GM04504 (cell line): ENCODE data around the gene LLCFC1.

Experiments used
- DNase-seq: peaks from one replicate; pipeline ENCODE4 v3.0.0-alpha.2; 2012; ENCODE audit warnings: low read depth

The LLCFC1 gene

DNA sequence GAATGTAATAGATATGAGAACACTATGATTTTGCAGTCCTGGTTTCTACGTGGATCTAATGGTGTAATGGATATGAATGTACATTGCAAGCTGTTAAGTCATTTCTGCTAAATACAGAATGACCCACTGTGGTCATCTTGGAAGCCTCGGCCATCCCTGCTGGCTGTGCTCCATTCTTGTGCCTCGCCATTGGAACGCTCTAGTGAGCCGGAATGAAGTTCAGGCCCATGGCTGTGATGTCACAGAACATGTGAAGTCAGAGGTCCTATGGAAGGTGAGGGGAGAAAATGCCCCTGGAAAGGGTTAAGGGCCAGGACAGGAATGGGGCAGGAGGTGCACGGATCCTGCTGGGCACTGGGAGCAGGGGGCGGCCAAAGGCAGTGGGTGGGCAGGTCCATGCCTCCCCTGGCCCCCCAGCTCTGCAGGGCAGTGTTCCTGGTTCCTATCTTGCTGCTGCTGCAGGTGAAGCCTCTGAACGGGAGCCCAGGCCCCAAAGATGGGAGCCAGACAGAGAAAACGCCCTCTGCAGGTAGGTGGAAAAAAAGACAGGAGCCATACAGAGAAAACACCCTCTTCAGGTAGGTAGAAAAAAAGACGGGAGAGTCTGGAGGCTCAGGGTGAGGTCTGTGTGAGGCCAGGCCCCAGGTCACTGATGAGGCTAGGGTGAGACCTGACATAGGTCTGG lies at the start of gene LLCFC1:
Gene LLCFC1, plus strand, starts transcription at position 259 of the 685 bp plus-strand sequence. Its CDS starts 138 bp downstream, at position 397.
- no peak for DNase-seq

DNA sequence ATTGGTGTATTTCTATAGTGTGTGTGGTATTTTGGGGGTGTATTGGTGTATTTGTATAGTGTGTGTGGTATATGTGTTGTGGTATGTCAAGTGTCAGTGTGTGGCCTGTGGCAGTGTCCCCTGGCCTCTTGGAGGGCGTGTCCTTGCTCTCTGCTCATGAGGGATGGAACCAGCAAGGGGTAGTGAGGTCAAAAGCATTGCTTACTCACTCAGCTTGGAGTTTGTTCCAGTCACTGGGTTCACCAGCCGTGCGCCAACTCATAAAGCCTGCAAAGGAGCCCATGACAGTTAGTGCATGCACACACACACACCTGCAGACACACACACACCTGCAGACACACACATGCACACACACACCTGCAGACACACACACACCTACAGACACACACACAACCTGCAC lies 49.5 kb upstream of the LLCFC1 start:
- DNase-seq = no peak

DNA sequence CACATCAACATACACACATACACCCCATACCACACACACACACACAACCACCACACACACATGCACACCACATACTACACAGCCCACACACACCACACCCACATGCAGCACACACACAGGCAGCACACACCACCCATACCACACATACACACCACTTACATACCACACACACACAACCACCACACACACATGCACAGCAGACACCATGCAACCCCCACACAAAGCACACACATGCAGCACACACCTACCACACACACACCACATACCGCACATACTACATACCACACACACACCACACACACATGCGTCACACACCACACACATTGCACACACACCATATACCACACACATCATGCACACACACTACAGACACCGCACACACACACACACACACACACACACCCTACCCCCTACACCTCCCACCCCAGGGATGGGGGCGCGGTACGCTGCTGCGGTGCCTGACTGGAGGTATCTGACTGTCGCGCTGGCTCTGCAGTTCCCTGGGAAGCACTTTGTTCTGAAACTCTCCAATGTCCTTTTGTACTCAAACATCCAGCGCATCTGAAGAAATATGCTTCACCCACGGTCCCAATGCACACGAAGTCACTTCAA lies 48.3 kb upstream of the LLCFC1 start:
- DNase-seq = no peak

DNA sequence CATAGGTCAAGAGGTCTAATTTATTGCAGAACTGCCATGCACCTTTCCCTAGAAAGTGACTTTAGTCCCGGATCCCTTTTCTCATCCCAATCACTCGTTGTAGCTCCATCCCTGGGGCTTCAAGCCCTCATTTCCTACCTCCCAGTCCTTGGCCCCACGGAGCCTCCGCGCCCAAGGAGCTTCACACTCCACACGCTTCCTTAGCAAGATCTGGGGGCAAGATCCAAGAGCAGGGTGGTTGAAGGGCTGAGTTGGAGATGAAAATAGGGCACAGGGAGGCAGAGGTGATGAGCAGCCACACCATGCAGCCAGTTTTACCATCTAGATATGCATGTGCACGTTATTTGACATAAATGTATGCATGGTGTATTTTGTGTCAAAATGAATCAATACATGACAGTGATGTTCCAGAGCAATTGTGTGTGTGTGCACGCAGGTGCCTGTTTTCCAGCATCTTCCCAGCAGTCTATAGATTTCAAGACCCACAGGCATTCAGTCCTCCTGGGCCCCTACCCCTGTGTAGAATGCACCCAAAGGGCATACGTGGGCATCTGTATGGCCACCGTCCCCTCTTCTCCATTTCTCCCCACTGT lies 47.7 kb upstream of the LLCFC1 start:
- no peak for DNase-seq

DNA sequence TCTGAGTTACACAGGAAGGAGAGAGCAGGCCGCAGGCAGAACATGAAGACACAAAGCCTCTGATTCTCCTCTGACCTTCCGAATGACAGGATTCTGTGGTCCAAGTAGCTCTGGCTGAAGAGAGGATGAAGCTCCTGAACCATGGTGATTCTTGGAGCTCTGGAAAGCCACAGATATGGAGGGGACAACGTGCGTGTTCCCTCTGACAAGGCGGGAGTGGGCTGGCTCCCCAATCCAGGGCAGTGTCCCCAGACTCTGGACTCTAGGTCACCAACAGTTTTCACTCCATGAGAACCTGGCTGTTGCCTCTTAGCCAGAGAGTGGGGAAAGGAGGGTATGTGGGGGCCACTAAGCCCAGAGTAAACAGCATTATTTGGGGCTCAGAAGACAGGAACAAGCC lies 46.3 kb upstream of the LLCFC1 start:
- DNase-seq = no peak

DNA sequence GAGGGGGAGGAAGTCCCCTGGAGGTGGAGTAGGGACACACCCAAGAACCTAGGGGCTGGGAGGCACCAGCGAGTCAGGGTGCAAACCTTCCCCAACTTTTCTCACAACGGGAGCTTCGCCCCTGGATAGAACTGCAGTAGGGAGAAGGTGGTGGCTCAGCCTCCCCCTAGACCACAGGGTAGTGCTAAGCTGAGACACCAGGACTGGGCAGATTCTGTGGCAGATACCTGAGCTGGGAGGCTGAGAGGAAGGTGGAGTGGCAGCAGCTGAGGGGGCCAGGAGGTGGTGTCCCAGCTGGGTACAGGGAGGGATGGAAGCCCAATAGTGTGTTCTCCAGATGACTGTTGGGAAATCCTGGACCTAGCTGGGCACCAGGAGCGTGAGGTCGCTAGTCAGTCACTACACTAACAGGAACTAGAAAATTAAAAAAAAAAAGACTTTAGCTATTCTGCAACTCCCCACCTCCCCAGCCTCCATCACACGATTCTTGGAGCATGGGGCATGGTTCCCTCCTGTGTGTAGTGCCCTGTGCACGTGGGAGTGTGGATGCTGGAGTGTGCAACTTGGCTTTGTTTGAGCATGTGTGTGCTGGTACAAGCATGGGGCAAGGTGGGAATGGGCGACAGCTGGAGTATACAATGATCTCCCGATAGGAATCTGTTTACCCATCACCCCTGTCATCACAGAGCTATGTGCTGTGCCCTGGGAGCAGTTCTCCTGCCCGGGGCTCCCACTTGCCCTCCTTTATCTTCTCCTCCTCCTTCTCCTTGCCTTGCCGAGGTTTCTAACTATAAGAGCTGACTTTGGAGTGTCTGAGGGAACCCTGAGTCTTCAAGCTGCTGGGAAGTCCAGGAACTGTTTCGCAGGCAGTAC lies 44.9 kb upstream of the LLCFC1 start:
- DNase-seq = no peak

DNA sequence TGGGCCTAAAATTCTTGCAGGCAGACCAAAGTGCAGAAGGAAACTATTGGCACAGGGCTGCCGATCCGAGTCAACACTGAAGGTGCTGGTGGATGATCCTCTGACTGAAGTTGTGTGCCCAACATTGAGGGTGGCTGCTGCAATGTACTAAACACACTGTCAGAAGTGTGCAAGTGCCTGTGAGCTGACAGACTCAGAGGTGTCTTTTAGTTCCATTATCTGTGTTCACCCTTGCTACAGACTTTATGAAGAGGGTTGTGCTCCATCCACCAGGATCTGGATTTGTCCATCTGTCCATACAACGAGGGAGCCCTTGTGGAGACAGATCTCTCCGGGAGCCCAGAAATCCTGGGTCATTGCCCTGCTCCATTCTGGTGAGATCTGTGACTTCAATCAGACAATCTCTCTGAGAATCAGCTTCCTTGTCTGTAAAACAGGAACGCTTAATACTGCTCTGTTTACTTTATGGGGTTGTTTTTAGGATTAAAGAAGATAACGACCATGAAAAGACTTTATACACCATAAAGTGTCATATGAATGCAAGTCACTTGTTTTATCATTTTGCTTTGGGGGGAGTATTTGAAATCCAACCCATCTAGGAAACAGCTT lies 44.2 kb upstream of the LLCFC1 start:
- no peak for DNase-seq

DNA sequence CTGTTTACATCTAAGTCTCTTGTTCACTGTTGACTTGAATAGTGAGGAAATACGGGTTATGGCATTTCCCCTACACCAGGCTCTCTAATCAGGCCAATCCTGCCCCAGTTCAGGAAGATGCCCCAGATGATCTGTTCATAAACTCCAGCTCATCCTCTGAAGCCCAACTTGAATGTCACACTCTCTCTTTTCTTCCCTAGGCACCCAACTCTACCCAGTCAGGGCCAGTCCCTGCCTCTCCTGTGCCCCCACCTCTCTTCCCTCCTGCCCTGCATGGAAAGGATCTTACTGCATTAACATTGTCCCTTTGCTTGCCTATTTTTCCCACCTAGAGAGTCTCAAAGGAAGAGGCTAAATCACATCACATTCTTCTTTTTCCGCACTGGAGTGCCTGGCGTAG lies 43.1 kb upstream of the LLCFC1 start:
- DNase-seq = no peak

DNA sequence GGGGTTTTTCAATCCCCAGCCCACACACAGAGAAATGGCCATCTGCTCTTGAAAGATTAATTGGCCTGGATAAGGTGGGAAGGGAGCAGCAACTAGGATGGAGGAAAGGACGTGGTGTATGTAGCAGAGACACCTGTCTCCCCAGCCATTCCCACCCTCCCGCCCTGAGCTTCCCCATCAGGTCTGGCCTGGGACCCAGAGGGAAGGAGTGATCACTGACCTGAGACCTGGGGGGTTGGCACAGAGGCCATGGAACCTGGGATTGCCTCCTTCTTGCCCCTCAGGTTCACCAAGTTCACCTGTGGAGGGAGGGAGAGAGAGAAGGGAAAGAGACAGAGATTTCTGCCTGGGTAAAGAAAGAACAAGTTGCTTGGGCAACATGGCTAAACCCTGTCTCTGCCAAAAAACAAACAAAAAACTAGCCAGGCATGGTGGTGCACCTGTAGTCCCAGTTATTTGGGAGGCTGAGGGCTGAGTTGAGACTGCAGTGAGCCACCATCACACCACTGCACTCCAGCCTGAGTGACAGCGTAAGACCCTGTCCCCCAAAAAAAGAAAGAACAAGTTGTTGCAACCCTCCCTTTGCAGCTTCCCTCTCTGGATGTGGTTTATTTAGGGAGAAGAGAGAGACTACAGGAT lies 42.4 kb upstream of the LLCFC1 start:
- DNase-seq = no peak

DNA sequence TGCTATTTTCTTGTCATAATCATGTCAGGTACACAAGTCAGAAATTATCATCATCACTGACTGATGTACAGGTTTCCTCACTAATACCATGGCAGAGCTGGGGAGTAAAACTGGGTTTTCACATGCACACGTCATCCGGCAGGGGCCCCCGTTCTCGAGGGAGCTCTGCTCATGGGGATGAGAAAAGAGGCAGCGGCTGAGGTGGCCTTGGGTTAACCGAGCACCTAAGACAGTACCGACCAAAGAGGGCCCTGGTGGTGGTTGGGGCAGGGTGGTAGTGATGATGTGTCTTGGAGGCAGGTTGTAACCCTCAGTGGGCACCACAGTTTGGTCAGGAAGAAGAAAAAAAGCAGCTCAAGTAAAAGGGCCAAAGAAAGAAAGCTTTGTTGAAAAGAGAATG lies 41.6 kb upstream of the LLCFC1 start:
- DNase-seq = no peak

DNA sequence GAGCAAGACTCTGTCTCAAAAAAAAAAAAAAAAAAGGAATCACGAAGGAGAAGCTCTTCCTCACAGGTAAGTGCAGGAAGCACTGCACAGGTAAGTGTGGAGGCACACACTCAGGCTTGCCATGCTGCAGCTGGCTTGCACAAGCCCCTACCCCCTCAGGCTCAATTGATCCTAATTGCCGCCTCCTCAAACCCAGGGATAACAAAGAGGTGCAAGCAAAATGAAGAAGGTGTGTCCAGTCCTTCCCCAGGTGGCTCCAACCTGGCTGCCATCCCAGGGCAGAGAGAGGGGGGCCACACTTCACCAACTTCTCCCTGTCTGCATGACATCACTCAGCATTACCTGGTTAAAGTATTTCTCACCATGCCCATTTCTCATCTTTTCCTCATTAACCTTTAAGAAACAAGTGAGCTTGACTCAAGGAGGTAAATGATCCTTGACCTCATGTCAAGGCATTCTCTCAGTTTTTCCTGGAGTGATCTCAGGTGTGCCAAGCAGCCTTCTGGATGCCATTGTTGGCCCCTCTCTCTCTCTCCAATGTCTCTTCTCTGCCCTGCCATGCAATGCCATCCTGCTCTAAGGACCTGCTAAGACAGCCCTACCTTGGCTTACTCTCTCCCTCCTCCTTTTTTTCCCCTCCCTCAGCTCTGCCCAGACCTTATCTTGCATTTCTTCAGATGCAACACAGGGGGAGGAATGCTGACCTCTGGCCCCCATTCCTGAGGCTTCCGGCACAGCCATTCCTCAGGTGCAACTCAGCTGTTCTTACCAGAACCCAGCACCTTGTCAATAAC lies 40.7 kb upstream of the LLCFC1 start:
- DNase-seq = no peak

DNA sequence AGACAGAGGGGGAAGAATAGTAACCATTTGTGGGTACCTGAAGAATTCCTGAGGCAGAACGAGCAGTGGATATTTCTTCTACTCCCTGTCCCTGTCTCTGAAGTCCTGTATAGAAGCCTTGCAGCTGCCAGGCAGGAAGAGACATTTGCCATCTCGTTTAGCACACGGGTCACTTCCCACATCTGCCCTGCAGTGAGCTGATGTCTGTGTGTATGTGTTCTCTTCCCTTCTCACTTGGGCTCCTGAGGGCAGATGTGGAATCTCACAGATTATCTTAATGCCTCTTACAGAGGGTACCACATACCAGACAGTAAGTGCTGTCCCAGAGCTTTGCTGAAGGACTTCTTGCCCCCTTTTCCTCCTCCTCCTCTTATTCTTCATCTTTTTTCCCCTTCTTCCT lies 39.6 kb upstream of the LLCFC1 start:
- DNase-seq = no peak

DNA sequence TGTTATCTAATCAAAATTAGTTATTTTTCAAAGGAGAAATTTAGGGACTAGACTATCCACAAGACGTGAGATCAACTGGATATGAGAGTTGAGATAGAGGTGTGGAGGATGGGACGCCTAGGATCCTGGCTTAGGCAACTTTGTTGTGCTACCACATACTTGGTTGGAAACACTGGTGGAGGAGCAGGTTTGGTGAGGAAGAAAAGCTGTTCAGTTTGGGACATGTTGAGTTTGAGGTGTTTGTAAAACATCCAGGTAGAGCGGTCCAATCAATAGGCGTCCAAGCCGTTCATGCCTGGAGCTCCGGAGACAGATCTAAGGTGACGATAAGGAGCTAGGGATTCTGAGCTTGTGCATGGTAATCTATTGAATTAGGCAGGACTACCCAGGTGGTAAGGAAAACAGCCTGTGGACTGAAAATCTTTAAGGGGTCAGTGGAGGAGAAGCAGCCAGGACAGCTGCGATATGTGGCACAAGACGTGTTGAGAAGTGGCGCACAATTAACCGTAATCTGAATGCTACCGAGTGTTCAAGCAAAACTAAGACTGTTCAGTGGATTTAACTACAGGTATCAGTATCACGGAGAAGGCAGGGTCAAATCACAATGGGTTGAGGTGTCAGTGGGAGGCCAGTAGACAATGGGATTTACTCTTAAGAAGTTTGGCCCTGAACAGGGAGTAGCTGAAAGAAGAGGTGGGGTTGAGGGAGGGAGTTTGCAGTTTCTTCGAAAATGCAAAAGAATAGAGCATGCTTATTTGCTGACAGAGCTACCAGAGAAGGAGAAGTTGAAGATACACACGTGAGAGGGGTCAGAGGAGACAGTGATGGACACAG lies 37.6 kb upstream of the LLCFC1 start:
- DNase-seq = no peak

DNA sequence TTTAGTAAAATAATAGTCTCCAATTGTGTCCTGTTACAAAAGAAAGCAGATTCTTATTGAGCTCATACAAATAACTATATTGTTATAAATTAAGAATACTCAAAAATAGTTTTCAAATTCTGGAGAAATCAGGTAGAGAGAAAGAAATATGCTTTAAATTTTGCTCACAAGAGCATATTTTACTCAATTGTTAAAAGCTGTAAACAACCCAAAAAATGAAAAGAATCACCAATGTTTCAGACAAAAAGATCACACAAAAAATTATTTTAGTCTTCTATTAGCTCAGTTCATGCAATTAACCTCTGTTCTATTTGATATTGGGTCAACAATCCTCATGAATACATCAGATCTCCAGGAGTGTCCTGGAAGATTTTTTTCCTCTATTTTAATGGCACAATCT lies 35.2 kb upstream of the LLCFC1 start:
- DNase-seq = no peak

DNA sequence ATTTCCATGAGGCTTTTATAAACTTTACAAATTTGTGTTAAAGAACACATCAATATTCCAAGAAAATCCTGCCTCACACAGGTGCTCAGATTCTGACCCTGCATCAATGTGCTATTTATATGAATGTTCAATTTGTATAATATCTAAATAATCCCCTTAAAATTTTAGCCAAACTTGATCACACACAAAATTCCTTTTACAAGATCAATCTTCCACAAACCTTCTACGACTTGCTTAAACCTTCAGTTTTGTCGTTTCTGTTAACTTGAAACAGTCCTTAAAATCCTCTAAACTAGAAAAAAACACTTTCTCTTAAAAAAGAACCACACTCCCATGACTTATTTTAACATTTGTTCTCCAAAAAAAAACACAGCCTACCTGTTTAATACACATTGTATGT lies 33.5 kb upstream of the LLCFC1 start:
- no peak for DNase-seq

DNA sequence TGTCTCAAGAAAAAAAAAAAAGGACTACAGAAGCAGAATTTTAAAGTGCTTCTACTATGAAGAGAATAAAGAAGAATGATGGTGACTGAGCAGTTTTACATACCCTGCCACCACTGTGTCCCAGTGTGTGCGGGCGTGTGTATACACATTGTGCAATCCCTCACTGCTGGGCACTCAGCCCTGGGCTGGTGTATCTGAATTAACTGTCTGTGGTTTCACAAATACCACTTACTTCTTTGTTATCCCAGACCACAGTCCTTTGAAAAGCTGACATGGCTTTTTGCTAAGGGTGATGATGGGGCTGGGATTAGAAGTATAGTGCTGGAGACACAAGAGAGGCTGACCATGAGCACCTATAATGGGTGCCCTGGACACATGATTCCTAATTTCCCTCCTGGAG lies 32.6 kb upstream of the LLCFC1 start:
- no peak for DNase-seq

DNA sequence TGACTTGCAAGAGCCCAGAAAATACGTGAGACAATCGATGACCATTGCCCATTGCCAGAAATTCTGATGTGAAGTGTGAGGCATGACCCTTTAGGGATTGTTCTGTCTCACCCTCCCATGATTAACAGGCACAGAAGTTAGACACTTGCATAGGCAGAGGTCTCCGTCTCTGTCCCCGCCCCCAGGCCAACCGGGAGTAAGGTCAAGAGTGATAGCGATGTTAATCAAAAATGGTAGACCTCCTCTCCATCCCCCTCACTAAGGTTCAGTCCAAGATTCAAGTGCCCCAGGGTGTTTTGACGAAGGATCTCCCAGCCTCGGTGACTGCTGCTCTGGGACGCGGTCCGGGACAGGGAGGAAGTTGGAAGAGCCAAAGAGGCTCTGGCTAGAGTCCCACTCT lies 31.0 kb upstream of the LLCFC1 start:
- DNase-seq = no peak

DNA sequence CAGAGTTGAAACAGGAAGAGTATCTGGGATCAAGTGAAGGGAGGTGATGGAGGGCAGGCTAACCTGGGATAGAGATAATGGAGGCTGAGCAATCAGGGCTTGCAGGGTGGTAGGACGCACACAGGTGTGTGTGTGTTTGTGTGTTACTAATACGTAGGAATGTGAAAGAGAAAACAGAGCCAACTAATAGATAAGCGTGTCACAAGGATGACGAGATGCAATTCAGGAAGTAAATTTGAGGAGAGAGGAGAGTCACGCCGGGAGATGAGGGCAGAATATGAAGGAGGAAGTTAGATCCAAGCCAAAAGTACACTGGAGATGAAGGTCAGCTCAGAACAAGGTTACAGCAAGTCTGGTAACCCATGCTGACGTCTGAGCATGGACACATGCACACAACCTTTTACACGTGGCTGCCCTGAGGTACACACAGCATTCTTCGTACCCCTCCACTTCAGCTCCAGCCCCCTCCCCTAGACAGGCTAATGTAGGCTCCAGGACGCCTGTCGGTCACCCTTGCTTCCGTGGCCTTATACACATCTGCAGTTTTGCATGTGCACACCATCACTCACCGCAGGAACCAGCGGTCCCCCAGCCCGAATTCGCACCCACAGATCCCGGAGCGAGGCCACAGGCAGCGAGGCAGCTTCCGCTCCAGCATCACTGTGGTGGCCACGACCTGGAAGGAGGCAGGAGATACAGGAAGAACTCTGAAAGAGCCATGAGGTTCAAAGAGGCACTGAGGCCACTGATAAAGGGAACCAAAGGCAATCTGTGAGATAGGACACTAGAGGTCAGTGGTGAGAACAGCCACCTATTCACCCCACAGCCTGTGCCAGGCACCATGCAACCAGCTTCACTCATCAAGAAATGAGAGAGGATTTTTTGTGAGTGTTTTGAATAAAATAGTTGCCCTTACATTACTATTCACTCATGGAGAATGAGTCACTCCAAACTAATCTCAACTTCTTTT lies 30.1 kb upstream of the LLCFC1 start:
- no peak for DNase-seq

DNA sequence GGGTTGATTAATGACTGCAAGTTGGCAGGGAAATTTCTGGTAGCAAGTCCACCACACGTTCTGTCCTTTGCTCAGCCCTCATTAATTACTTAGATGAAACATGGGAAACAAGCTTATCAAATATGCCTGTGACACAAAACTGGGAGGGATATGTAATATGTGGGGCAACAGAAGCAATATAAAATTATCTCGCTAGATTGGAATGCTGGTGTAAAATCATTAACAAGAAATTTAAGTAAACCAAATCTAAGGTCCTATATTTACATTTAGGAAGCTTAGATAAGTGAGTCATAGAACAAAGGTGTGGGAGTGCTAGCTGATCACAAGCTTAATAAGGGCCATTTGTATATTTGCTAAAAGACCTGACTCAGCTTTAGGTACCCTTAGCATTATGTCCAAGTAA lies 29.3 kb upstream of the LLCFC1 start:
- no peak for DNase-seq
